HEK293T (cell line): ENCODE measurements around the gene RPS25.

Experiments used
- CTCF ChIA-PET: fragments of 350-600 bp; formaldehyde crosslinking; extraction: SDS; loops from one replicate; lab custom pipeline; 2021; ENCODE audit warnings: antibody characterized with exemption, inconsistent platforms; lab: Yijun Ruan, JAX
- POLR2A ChIA-PET: fragments of 350-600 bp; formaldehyde crosslinking; extraction: SDS; loops from one replicate; lab custom pipeline; 2020; ENCODE audit warnings: antibody characterized with exemption, inconsistent platforms; lab: Yijun Ruan, JAX
- DNase-seq: peaks from one replicate; pipeline ENCODE4 v3.0.0; 2012; ENCODE audit warnings: mixed read lengths; ENCODE audit errors: extremely low spot score
- ARNT ChIP-seq: fragments of 450-650 bp; IDR thresholded peaks from 2 replicates; pipeline ENCODE4 v1.6.1; 2017; ENCODE audit warnings: mild to moderate bottlenecking
- BHLHE40 ChIP-seq: fragments of 450-650 bp; IDR thresholded peaks from 2 replicates; pipeline ENCODE4 v1.6.1; 2016; ENCODE audit warnings: mild to moderate bottlenecking, moderate library complexity, borderline replicate concordance
- CTBP1 ChIP-seq: fragments of 450-650 bp; IDR thresholded peaks from 2 replicates; pipeline ENCODE4 v1.6.1; 2016; ENCODE audit warnings: borderline replicate concordance
- ELF4 ChIP-seq: fragments of 450-650 bp; IDR thresholded peaks from 2 replicates; pipeline ENCODE4 v1.6.1; 2017; ENCODE audit warnings: antibody characterized with exemption
- FOXA1 ChIP-seq: fragments of 450-650 bp; IDR thresholded peaks from 2 replicates; pipeline ENCODE4 v1.6.1; 2016; ENCODE audit warnings: mild to moderate bottlenecking
- FOXK2 ChIP-seq: fragments of 450-650 bp; IDR thresholded peaks from 2 replicates; pipeline ENCODE4 v1.6.1; 2016; ENCODE audit warnings: mild to moderate bottlenecking
- FOXM1 ChIP-seq: fragments of 450-650 bp; IDR thresholded peaks from 2 replicates; pipeline ENCODE4 v1.6.1; 2017; ENCODE audit warnings: mild to moderate bottlenecking, borderline replicate concordance
- HDGF ChIP-seq: fragments of 450-650 bp; IDR thresholded peaks from 2 replicates; pipeline ENCODE4 v1.6.1; 2017; ENCODE audit warnings: antibody characterized with exemption, borderline replicate concordance
- L3MBTL2 ChIP-seq: fragments of 450-650 bp; conservative IDR thresholded peaks from 2 replicates; pipeline ENCODE4 v1.6.1; 2016; ENCODE audit warnings: mild to moderate bottlenecking
- LEF1 ChIP-seq: fragments of 450-650 bp; IDR thresholded peaks from 2 replicates; pipeline ENCODE4 v1.6.1; 2017; ENCODE audit warnings: mild to moderate bottlenecking, borderline replicate concordance
- NFRKB ChIP-seq: fragments of 450-650 bp; IDR thresholded peaks from 2 replicates; pipeline ENCODE4 v1.6.1; 2016; ENCODE audit warnings: mild to moderate bottlenecking, moderate library complexity
- PKNOX1 ChIP-seq: fragments of 450-650 bp; IDR thresholded peaks from 2 replicates; pipeline ENCODE4 v1.6.1; 2016
- SP1 ChIP-seq: fragments of 450-650 bp; IDR thresholded peaks from 2 replicates; pipeline ENCODE4 v1.6.1; 2017
- SUZ12 ChIP-seq: fragments of 450-650 bp; IDR thresholded peaks from 2 replicates; pipeline ENCODE4 v1.6.1; 2016; ENCODE audit warnings: mild to moderate bottlenecking
- TARDBP ChIP-seq: fragments of 450-650 bp; IDR thresholded peaks from 2 replicates; pipeline ENCODE4 v1.6.1; 2016
- ZNF384 ChIP-seq: fragments of 450-650 bp; IDR thresholded peaks from 2 replicates; pipeline ENCODE4 v1.6.1; 2016

RPS25 gene

GRCh38 chr11:119016216-119017009, 1.7 kb downstream of the RPS25 start:
- TF ChIP-seq FOXA1 (no peak), FOXK2 (no peak), BHLHE40 (no peak), ELF4 (no peak), FOXM1 (no peak), ZNF384 (no peak), LEF1 (no peak), CTBP1 (no peak), NFRKB (no peak), L3MBTL2 (no peak), SUZ12 (no peak), SP1 (no peak), TARDBP (no peak), ARNT (no peak)
- CTCF ChIA-PET = interaction anchor here (0.7 to 1.2 kb wide), 2 partner anchors 15 to 99 kb away, joined by 3 to 4 read pairs; no protein-coding TSS in a partner anchor
- DNase-seq = no peak
- POLR2A ChIA-PET = interaction anchor here (1.0 to 1.3 kb wide), 4 partner anchors 37 to 86 kb away, joined by 3 to 5 read pairs (median 3); partner anchors contain the start of genes HYOU1 and VPS11

GRCh38 chr11:119015054-119015611, 3.0 kb downstream of the RPS25 start:
- ChIA-PET CTCF (interaction anchor here (1.2 kb wide), 1 partner anchor 17 kb away, joined by 4 read pairs; no protein-coding TSS in a partner anchor), POLR2A (interaction anchor here (1.0 to 1.2 kb wide), 3 partner anchors 9 to 85 kb away, joined by 3 to 5 read pairs (median 3); partner anchors contain the start of gene VPS11)

GRCh38 chr11:119014209-119014924, 3.8 kb downstream of the RPS25 start:
- ChIA-PET CTCF (no interaction called here), POLR2A (interaction anchor here (1.0 kb wide), 1 partner anchor 10 kb away, joined by 3 read pairs; no protein-coding TSS in a partner anchor)
- TF ChIP-seq ZNF384 (0 out of 2 replicates have a peak, but pooled peaks have one; percentile 4), SUZ12 (no peak)
- DNase-seq = no peak

More at GRCh38 chr11:119015054-119015611, 3.0 kb downstream of the RPS25 start:
- TF ChIP-seq SUZ12 = no peak
- TF ChIP-seq ZNF384 = 0 out of 2 replicates have a peak, but pooled peaks have one; percentile 3
- no peak for DNase-seq

GRCh38 chr11:119012629-119013170, 5.4 kb downstream of the RPS25 start:
- POLR2A ChIA-PET = interaction anchor here (1.0 to 1.3 kb wide), 2 partner anchors 15 to 82 kb away, joined by 3 to 7 read pairs; partner anchors contain the start of gene CENATAC
- DNase-seq = no peak
- TF ChIP-seq PKNOX1 (no peak), LEF1 (no peak), NFRKB (no peak), SP1 (no peak), FOXM1 (no peak), FOXA1 (no peak), SUZ12 (no peak), BHLHE40 (no peak), HDGF (no peak), L3MBTL2 (no peak), CTBP1 (no peak)
- CTCF ChIA-PET = no interaction called here

GRCh38 chr11:119011476-119012053, 6.6 kb downstream of the RPS25 start:
- TF ChIP-seq NFRKB (no peak), FOXA1 (no peak), ZNF384 (no peak), ELF4 (no peak), HDGF (no peak), SP1 (no peak), BHLHE40 (no peak), PKNOX1 (no peak), CTBP1 (no peak), L3MBTL2 (no peak), FOXM1 (no peak), LEF1 (no peak)
- no peak for DNase-seq
- ChIA-PET POLR2A (interaction anchor here (1.4 kb wide), 1 partner anchor 8 kb away, joined by 3 read pairs; no protein-coding TSS in a partner anchor), CTCF (no interaction called here)

- TF ChIP-seq FOXM1 (no peak), SUZ12 (no peak), SP1 (no peak), CTBP1 (no peak), HDGF (no peak), TARDBP (no peak), NFRKB (no peak), FOXA1 (no peak), ELF4 (no peak), LEF1 (no peak), PKNOX1 (no peak), L3MBTL2 (no peak), ARNT (no peak), BHLHE40 (no peak), FOXK2 (no peak), ZNF384 (no peak)
- ChIA-PET CTCF (no interaction called here), POLR2A (no interaction called here)
Observed at GRCh38 chr11:119006656-119007055, 11.5 kb downstream of the RPS25 start.

More at GRCh38 chr11:119006656-119007055, 11.5 kb downstream of the RPS25 start:
- DNase-seq = no peak
